Neural cell (in vitro differentiated cells): Measurements from ENCODE around the gene TMEM132A.

Experiments used
- CTCF ChIP-seq: fragments of 450-650 bp; IDR thresholded peaks from 2 replicates; pipeline ENCODE4 v1.5.1; 2014; ENCODE audit warnings: antibody characterized with exemption, mild to moderate bottlenecking, moderate library complexity; ENCODE audit not compliant: poor library complexity, severe bottlenecking
- EP300 ChIP-seq: fragments of 450-650 bp; conservative IDR thresholded peaks from 2 replicates; pipeline ENCODE4 v1.6.1; 2014; ENCODE audit warnings: antibody characterized with exemption, mild to moderate bottlenecking, moderate library complexity; ENCODE audit not compliant: poor library complexity, severe bottlenecking
- POLR2AphosphoS5 ChIP-seq: IDR thresholded peaks from 2 replicates; pipeline ENCODE4 v1.6.1; 2012
- TAF1 ChIP-seq: IDR thresholded peaks from 2 replicates; pipeline ENCODE4 v1.6.1; 2012; ENCODE audit warnings: low read depth

DNA sequence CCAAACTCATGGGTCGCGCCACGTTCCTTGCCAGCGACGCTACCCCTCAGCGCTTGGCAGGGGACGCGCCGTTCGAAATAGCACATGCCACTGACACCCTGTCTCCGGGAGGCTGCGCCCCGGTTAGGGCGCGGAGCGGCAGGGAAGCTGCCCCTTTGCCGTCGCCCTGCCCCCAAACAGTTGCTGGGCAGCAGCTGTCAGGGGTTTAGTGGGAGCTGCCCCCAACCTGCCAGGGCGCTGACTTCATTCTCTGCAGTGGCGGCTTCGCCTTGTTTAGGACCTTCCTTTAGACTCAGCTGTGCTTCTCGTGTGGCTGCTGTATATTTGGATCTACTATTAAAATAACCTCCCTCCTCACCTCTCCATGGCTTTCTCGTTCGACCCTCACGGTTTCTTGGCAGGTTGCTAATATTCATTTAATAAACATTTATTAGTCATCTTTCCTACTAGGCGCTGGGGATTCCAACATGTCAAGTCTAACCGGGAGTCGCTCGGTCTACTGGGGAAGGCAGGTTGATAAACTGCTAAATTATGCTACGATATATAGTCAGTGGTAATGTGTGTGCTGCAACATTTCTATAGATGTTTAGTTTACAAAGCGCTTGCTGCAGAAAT, 9.5 kb upstream of the TMEM132A start:
- TF ChIP-seq CTCF (no peak), POLR2AphosphoS5 (no peak), TAF1 (no peak), EP300 (no peak)
